DOHH2 (cell line): ENCODE results near the gene SNX24.

Experiments used
- EZH2phosphoT487 ChIP-seq: fragments of 200-600 bp; sonication (generic); IDR thresholded peaks from 2 replicates; pipeline ENCODE4 v1.6.1; 2017; ENCODE audit warnings: borderline replicate concordance, mild to moderate bottlenecking, antibody characterized with exemption, low read length, moderate library complexity, mixed read lengths
- TF ChIP-seq, protein P1 (sequence below): fragments of 200-600 bp; sonication (generic); IDR thresholded peaks from one replicate; pipeline ENCODE4 v1.5.1; 2014; ENCODE audit warnings: antibody characterized with exemption, mild to moderate bottlenecking, low read depth, low read length; ENCODE audit not compliant: poor library complexity, severe bottlenecking

DNA sequence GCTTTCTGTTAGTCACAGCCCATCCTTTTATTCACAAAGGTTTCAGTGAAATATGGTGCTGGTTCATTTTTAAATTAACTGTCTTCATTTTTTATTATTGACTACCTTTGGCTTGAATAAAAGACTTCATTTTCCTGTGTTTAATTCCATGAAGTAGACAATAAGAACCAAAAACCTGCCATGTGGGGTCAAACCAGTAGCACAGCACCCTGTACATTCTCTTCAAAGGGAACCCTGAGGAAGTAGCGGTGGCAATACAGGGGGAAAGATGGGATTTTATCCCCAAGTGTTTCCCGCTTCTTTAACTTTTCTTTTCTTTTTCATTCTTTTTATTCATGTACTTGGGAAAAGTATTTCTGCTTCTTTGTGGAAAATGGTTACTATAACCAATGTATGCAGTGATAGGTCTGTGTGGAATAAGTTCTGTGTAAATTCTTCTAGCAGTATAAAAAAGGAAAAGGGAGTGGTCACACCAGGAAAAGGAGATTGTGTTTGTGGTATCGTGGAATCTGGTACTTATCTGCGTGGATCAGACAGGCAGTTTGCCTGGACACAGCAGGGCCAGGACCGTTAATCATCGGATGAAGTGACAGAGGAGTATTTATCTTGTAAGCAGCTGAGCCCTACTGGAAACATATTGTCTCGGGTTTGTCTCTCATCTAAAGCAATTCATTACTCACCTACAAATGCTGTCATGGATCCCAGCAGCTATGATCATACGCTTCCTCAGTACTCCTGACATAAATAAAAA is 96.9 kb downstream of the SNX24 start:
- TF ChIP-seq, protein P1, sequence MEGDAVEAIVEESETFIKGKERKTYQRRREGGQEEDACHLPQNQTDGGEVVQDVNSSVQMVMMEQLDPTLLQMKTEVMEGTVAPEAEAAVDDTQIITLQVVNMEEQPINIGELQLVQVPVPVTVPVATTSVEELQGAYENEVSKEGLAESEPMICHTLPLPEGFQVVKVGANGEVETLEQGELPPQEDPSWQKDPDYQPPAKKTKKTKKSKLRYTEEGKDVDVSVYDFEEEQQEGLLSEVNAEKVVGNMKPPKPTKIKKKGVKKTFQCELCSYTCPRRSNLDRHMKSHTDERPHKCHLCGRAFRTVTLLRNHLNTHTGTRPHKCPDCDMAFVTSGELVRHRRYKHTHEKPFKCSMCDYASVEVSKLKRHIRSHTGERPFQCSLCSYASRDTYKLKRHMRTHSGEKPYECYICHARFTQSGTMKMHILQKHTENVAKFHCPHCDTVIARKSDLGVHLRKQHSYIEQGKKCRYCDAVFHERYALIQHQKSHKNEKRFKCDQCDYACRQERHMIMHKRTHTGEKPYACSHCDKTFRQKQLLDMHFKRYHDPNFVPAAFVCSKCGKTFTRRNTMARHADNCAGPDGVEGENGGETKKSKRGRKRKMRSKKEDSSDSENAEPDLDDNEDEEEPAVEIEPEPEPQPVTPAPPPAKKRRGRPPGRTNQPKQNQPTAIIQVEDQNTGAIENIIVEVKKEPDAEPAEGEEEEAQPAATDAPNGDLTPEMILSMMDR = no peak
- TF ChIP-seq EZH2phosphoT487 = no peak
